GM19324 (cell line): ENCODE measurements around the gene SART3.
"Not testable (repeated sequence)": the region's sequence is repeated elsewhere in the genome, so short reads cannot be mapped to it uniquely, and the experiment has no call there.

Experiments
- ATAC-seq: cut with Tn5 transposase; IDR thresholded peaks from one replicate; pipeline ENCODE4 v1.9.1; 2021; ENCODE audit warnings: mild to moderate bottlenecking, moderate library complexity; ENCODE audit not compliant: unreplicated experiment, low FRiP score

SART3 gene

GRCh38 chr12:108565976-108566375 is 5.0 kb upstream of the SART3 start:
- no peak for ATAC-seq

DNA sequence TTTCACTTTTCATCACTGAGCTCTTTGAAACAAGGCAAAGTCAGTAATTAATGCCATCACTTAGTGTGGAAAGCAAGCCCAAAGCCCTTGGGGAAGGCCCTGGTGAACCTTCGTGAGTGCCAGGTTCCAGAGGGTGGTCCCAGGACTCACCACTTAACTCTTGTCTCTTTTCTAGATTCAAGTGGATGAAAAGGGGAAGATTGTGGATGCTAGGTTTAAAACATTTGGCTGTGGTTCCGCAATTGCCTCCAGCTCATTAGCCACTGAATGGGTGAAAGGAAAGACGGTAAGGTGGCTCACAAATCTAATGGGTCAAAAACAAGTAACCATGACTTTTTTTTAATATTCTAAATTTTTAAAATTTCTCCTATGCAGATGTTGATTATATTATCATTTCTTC is 4.2 kb upstream of the SART3 start:
- ATAC-seq = no peak

DNA sequence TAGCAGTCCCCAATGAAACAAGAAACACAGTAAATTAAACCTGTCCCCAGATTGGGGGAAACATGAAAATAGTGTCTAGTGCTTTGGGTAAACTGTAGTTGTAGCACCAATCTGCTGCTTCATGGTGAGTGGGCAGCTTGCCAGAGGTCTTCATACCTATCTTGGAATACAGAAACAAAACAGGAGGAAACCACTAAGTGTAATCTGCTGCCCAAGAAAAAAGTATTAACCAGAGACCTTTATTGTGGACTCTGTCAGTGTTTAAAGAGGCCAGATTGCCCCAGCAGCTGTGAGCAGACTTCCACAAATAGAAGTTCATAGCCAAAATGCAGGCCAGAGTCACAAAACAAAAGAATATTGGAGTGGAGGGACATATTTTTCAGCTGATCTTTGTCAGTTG is 3.8 kb upstream of the SART3 start:
- ATAC-seq = no peak

- ATAC-seq = no peak
Observed at GRCh38 chr12:108563804-108564151, 2.8 kb upstream of the SART3 start.

DNA sequence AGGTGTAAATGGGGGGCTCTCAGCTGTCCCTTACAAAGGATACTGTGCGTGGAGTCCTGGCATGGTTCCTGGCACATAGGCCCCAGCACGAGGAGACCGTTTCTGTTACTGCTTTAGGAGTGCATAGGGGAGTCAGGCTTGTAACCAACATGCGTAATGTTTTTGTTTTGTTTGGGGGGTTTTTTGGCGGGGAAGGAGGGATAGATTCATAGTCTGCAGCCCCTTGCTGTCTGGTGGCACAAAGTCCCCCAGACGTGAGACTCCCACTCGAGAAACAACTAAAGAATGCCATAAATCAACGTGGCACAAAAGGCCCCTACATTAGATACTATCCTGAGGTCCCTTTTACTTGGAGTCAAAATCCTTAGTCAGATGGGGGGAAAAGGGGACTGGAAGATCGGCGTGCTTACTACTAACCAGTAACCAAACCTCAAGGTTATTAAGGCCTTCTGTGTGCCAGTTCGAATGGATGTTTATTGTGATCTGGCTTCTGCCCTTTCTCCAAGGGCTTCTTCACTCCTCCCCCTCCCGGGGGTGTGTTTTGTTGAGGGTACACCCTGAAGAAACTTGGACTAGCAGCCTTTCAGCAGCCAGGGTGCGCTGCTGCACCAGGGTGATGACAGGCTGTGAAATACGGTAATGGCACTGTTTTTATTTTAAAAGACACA is 2.3 kb upstream of the SART3 start:
- ATAC-seq = peak; percentile 29

- ATAC-seq = peak; percentile 74
Observed at GRCh38 chr12:108562348-108563135, 1.6 kb upstream of the SART3 start, which contains the start of gene ISCU. Gene ISCU (plus strand): TSS chr12:108562596. CDS start chr12:108562623, 27 bp downstream.

DNA sequence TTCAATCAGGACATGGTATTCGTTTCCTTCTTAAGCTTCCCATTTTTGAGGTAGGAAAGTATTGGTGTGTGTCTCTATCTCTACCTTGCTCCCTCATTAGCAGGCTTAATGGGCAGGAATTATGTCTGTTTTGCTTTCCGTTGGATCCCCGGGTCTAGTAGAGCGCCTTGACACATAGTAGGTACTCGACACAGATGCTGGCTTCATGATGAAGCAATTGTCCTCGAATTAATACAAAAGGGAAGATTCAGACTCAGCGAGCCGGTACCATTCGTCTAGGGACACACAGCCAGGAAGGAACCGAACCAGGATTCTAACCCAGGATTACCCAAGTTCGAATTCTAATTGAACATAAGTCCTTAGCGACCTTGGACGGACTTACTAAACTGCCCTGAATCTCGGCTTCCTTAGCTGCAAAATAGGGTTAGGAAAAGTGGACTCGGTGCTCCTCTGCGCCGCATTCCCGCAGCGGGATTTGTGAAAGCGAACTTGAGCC is 927 bp upstream of the SART3 start:
- no peak for ATAC-seq

GRCh38 chr12:108560321-108560721 is 652 bp downstream of the SART3 start:
- no peak for ATAC-seq

DNA sequence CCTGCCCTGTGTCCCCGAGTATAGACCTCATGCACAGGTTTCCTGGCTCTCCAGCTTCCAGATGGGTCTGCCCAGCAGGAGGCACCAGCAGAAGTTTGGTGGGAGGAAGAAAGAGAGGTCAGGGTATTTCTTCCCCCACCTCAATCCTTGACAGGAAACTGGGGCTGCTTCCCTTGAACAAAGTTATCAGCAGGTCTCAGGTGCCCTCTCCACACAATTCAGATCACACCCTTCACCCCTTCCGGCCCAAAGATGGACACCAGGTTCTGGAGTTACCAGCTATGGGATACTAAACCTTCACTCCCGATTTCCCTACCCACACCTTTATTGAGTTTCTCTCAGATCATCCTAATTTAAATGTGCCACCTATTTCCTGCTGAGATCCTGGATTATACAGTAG is 1.2 kb downstream of the SART3 start:
- no peak for ATAC-seq

DNA sequence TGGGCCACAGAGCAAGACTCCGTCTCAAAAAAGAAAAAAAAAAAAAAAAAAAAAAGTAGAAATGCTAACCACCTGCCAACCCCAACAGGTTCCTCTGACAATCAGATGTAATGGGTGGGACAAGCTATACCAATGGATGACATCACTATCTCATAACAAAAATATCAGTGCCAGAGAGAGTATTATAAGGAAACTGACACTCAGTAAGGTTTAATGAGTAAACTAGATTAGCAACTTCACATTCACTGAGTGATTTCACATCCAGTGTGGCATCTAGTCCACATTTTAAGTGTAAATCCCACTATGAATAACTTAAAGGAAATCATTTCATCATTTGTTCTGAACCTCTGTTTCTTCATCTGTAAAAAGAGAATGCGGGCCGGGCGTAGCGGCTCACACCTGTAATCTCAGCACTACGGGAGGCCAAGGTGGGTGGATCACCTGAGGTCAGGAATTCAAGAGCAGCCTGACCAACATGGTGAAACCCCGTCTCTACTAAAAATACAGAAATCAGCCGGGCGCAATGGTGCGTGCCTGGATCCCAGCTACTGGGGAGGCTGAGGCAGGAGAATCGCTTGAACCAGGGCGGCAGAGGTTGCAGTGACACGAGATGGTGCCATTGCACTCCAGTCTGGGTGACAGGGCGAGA is 1.8 kb downstream of the SART3 start:
- ATAC-seq = no peak

- ATAC-seq = not testable (repeated sequence)
Observed at GRCh38 chr12:108555383-108555782, 5.6 kb downstream of the SART3 start.

DNA sequence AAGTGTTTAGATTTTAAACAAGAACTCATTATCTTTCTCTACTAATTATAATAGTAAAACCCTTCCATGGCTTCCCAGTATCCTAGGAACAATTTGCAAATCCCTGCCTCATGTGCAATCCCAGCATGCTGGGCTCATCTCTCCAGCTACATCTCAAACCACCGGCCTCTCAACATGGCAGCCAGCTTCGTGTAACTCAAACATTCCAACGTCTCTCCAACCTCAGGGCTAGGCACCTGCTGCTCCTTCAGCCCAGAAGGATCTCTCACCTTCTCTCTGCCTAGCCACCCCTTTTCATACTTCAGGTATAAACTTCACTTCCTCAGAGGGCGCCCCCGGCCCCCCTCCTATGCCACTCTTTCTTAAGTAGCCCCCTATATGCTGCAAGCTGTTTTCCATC is 7.2 kb downstream of the SART3 start:
- ATAC-seq = no peak

GRCh38 chr12:108551535-108551934 is 9.4 kb downstream of the SART3 start:
- ATAC-seq = no peak

DNA sequence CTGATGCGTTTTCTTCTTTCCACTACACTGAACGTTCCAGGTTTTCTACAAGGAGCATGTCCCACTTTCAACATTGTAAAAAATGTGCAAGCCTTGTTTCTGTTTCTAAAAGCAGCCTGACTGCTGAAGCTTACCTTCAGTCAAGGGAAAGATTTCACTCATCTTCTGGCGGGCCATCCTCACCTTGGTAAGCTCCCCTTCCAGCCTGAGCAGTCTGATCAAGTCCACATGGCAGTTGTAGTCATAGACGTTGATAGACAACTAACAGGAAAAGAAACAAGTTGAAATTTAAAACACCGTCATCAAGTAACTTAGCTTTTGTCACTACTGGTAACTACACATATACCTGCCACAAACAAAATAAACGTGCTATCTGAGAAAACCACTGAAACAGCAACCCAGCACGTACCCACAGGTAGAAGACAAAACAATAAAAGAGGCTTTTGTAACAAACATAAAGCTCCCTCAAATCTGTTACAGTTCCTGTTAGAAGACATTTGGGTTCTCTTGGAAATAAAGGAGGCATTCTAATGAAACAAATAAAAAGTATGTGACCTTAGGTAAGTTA is 11.9 kb downstream of the SART3 start:
- no peak for ATAC-seq

DNA sequence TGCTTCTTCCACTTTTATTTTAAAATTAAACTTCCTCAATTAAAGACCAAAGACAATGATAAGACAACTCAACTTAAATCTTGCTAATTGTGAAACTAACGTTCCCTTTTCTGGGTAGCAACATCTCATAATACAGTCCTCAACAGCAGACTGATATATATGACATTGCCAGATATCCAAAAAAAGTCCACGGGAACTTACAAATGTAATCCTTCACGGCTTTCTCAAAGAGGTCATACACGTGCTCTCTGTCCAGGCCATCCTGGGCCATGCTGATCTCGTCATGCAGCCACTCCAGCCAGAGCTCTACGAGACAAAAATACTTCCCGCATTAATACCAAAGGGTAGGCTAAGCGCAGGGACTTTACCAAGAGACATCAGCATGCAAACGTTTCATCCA is 13.3 kb downstream of the SART3 start:
- ATAC-seq = no peak

- ATAC-seq = no peak
Observed at GRCh38 chr12:108543652-108544051, 17.3 kb downstream of the SART3 start.

DNA sequence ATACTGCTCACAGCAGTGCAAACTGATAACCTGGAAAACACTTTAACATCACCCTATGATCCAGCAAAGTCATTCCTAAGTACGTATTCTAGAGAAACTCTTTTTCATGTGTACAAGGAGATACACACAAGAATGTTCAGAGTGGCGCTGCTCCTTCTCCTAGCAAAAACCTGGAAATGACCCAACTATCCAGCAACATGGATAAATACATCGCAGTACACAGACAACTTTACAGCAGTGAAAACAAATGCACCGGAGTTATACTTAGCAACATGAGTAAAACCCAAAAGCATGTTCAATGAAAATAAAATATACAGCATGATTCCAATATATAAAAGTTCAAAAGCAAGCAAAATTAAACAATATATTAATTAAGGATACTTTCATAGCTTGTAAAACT is 18.7 kb downstream of the SART3 start:
- no peak for ATAC-seq

DNA sequence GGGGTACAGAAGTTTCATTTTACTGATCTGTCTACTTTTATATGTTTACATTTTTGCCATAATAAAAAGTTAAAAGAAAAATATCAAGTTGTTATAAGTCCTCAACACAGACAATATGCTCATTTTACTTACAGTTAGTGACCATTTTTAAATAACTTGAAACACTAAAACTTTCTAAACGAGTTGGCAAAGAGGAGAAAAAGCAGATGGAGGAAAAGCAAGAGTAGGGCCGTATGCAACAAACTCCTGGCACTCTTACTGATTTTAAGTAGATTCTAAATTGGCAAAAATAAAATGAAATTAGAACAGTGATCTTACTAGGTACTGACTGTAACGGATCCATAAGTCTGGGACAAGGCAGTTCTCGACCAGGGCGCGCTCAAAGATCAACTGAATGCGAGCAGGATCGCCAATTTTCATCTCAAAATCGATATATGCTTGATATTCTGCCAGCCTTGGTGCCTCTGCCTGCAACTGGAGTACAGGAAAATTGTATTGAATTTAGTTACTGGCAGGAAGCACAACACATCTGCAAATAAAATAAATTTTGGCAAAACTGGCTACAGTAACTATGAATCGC is 22.3 kb downstream of the SART3 start:
- ATAC-seq = no peak

GRCh38 chr12:108538146-108538545 is 22.8 kb downstream of the SART3 start:
- no peak for ATAC-seq

- ATAC-seq = no peak
Observed at GRCh38 chr12:108531929-108532848, 28.8 kb downstream of the SART3 start.
